Measurements from ENCODE around the gene KAZN.

Gene KAZN

DNA sequence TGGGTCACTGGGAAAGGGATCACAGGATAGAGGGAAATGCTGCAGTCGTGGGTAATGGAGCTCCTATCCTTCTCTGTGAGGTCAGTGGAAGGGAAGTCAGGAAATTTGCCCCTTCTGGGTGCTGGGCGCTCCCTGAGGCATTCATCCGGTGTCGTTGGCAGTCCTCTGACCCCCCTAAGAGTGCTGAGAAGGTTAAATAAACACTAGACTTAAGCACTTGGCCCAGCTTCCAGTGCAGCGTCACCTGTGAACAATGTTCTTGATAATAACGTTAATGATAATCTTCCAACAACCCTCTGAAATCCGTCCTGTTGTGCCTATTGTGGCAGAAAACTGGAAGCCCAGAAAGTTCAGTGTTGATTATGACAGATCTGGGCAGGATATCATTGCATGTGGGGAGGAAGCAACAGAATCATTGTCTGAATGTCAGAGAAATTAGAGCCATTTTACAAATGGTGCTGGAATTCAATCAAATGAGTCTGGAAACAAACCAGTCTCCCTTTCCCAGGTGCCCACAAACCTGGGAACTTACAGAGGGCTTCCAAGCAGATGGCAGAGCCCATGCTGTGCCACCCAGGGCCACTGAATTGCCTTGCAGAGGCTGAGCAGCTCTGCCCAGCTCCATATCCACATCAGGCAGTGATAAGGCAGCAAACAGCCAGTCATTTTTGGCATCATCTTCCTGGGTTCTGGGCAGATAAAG lies 216.8 kb downstream of the KAZN start:
- no peak for DNase-seq (ENCODE audit: extremely low read depth, insufficient read length)
- Histone ChIP-seq H3K27me3 (replicated peaks; ENCODE audit: control insufficient read depth, insufficient read depth, low read length) (no peaks in the 10 kb centered on the region; the same call in none of the 2 replicates), H3K4me3 (replicated peaks; ENCODE audit: low read depth, low read length) (no peak overlapping the region), H3K36me3 (ENCODE audit: control insufficient read depth, insufficient read depth, low read length) (no peaks in the 10 kb centered on the region)
- TF ChIP-seq, protein P1, sequence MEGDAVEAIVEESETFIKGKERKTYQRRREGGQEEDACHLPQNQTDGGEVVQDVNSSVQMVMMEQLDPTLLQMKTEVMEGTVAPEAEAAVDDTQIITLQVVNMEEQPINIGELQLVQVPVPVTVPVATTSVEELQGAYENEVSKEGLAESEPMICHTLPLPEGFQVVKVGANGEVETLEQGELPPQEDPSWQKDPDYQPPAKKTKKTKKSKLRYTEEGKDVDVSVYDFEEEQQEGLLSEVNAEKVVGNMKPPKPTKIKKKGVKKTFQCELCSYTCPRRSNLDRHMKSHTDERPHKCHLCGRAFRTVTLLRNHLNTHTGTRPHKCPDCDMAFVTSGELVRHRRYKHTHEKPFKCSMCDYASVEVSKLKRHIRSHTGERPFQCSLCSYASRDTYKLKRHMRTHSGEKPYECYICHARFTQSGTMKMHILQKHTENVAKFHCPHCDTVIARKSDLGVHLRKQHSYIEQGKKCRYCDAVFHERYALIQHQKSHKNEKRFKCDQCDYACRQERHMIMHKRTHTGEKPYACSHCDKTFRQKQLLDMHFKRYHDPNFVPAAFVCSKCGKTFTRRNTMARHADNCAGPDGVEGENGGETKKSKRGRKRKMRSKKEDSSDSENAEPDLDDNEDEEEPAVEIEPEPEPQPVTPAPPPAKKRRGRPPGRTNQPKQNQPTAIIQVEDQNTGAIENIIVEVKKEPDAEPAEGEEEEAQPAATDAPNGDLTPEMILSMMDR (IDR thresholded peaks at IDR 0.05; ENCODE audit: insufficient read depth, low read length, poor library complexity, severe bottlenecking): no peak

DNA sequence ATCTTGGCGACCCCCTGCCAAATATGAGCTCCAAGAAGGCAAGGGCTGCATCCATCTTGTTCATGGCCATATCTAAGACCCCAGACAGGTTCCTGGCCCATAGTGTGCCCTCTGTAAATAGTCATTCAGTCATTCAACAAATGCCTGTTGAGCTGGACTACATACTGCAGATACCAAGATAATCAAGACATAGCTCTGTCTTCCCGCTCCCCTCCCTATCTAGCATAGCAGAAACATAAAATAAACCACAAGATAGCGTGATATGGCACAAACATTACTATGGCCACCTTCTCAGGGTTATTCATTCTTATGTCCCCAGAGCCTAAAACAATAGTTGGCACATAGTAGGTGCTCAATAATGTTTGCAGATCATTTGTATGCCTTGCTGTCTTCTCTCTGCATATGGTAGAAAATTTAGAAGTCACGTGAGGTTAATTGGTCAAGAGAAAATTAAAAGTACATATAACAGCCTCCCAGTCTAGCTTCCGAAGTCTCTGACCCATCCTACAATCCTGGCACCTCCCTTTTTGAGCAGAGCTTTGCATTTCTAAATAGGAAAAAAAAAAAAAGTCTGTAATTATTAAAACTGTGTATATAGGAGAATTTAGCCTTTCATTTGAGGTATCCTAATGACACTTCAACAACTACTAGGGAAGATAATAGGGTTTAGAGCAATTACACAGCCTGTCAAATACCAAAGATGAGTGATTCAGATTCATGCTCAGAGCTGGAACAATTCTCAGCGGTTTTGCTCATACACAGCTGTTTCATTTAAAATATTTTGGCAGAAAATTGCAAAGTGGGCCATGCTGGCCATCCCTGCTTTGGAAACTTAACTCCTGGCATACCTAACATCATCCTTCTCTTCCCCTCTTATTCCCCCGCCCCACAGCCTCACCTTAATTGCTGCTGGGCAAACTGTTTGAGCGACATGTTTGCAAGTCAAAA lies 219.0 kb downstream of the KAZN start:
- no peaks in the 10 kb centered on the region; the same call in none of the 2 replicates for H3K27me3 ChIP-seq (replicated peaks; ENCODE audit: control insufficient read depth, insufficient read depth, low read length)
- no peak for DNase-seq (ENCODE audit: extremely low read depth, insufficient read length)
- TF ChIP-seq, protein P1 (IDR thresholded peaks at IDR 0.05; ENCODE audit: insufficient read depth, low read length, poor library complexity, severe bottlenecking): no peak
- H3K36me3 ChIP-seq (ENCODE audit: control insufficient read depth, insufficient read depth, low read length): no peaks in the 10 kb centered on the region
- H3K4me3 ChIP-seq (replicated peaks; ENCODE audit: low read depth, low read length): no peak overlapping the region

DNA sequence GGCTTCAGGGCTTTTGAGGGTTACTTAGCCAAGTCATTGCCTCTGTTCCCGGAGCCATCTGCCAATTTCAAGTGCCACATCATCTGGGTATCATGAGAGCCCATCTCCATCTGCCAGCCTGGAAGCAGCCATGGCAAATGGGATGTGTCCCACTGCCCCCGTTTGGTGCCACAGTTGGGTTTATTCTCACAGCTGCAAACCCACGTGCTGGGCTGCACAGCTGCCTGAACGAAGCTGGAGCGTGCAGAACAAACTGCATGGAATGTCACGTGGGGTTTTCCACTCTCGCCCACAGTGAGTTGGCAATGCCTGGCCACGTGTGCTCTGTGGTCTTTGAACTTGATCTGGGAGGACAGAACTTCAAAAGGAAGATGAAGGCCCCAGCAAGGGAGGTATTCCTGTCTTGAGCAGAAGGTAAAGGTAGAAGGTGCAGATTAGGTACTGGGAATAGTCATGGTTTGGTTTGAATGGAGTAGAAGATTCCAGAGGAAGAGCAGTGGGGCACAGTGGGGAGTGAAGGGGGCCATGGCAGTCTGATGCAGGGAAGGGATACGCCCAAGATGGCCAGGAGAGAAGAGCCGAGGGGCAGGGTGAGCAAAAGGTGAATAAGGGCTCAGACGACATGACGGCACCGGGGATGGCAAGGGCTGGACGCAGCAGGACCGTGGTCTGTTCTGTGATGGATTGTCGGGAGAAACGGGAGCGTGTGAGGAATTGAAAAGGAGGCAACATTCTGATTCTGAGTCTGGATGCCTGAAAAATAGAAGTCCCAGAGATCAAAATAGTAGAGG lies 222.0 kb downstream of the KAZN start:
- TF ChIP-seq, protein P1 (IDR thresholded peaks at IDR 0.05; ENCODE audit: insufficient read depth, low read length, poor library complexity, severe bottlenecking): no peak
- Histone ChIP-seq H3K36me3 (ENCODE audit: control insufficient read depth, insufficient read depth, low read length) (no peaks in the 10 kb centered on the region), H3K27me3 (replicated peaks; ENCODE audit: control insufficient read depth, insufficient read depth, low read length) (no peaks in the 10 kb centered on the region; the same call in none of the 2 replicates), H3K4me3 (replicated peaks; ENCODE audit: low read depth, low read length) (no peak overlapping the region)
- no peak for DNase-seq (ENCODE audit: extremely low read depth, insufficient read length)

DNA sequence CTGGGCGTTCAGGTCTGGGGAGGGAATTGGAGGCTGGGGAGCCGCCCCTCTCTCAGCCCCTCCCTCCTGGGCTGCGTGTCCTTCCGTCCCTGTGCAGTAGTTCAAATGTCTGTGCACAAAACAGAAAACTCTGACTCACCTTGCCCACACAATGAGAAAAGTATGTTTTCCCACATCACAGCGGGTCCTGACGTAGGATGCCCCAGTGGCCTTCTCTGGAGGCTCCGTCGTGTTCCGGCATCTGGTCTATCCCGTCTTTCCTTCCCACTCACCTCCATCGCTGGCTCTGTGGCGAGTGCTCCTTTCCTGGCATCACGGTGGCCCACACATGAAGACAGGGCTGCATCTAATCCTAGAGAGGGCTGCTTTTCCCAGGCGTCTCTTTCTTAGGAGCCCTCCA lies 224.0 kb downstream of the KAZN start:
- Histone ChIP-seq H3K27me3 (replicated peaks; ENCODE audit: control insufficient read depth, insufficient read depth, low read length) (no peaks in the 10 kb centered on the region; the same call in none of the 2 replicates), H3K36me3 (ENCODE audit: control insufficient read depth, insufficient read depth, low read length) (no peaks in the 10 kb centered on the region), H3K4me3 (replicated peaks; ENCODE audit: low read depth, low read length) (no peak overlapping the region)
- no peak for DNase-seq (ENCODE audit: extremely low read depth, insufficient read length)
- TF ChIP-seq, protein P1 (IDR thresholded peaks at IDR 0.05; ENCODE audit: insufficient read depth, low read length, poor library complexity, severe bottlenecking): no peak

DNA sequence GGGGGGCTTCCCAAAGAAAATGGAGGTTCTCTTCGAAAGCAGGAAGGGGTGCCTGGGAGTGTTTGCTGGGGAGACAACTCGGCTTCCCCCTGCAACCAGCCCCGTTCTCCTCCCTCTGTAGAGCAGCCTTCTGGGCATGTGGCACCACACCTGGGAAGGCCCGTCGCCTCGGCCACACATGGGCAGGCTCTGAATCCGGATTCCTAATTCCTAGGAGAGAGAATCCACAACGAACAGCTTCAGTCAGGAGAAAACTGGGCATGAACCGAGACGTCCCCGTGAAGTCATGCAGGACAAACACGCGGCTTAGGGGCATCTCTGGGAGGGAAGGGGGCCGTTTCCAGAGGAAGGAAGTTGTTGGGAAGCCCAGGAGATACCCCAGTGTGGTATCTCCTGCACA lies 224.5 kb downstream of the KAZN start:
- TF ChIP-seq, protein P1 (IDR thresholded peaks at IDR 0.05; ENCODE audit: insufficient read depth, low read length, poor library complexity, severe bottlenecking): no peak
- Histone ChIP-seq H3K36me3 (ENCODE audit: control insufficient read depth, insufficient read depth, low read length) (no peaks in the 10 kb centered on the region), H3K27me3 (replicated peaks; ENCODE audit: control insufficient read depth, insufficient read depth, low read length) (no peaks in the 10 kb centered on the region; the same call in none of the 2 replicates), H3K4me3 (replicated peaks; ENCODE audit: low read depth, low read length) (no peak overlapping the region)
- DNase-seq (ENCODE audit: extremely low read depth, insufficient read length): no peak
